Stimulated activated CD8-positive, alpha-beta memory T cell treated with anti-CD3 and anti-CD28 coated beads, Interleukin-4, amount 100 ng/mL, for 24 hours (primary cell): ENCODE results near the gene SHC2.
"Not testable (repeated sequence)": the region's sequence is repeated elsewhere in the genome, so short reads cannot be mapped to it uniquely, and the experiment has no call there.

Source experiments
- DNase-seq: peaks from one replicate; pipeline ENCODE4 v3.0.0-alpha.2; 2020; ENCODE audit warnings: low read depth

Gene SHC2

DNA sequence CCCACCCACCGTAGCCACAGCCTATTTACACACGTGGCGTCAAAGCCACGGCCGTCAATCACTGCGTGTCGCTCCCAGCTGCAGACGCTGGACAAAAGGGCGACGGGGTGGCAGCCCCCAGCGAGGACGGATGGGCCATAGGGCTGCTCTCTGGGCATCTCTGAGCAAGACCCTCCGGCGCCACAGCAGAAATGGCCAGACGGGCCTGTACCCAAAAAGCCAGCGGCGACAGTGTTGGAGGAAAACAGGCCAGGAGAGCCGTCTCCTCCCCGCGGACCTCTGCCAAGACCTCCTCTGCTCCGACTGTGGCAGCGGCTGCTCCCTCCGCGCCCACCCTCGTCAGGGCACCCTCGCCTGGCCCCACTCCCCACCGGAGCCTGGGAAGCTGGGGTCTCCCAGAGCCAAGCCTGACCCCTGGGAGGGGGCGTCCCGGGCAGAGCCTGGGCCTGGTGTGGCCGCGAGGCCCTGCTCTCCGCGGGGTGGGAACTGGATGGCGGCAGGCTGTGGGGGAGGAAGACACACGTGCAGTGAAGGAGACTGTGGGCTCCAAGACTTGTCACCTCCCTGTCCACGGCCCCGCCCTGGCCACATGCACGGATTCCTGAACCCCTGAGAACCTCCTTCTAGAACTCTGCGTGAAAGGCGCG is 54.6 kb downstream of the SHC2 start:
- DNase-seq, result no peak

DNA sequence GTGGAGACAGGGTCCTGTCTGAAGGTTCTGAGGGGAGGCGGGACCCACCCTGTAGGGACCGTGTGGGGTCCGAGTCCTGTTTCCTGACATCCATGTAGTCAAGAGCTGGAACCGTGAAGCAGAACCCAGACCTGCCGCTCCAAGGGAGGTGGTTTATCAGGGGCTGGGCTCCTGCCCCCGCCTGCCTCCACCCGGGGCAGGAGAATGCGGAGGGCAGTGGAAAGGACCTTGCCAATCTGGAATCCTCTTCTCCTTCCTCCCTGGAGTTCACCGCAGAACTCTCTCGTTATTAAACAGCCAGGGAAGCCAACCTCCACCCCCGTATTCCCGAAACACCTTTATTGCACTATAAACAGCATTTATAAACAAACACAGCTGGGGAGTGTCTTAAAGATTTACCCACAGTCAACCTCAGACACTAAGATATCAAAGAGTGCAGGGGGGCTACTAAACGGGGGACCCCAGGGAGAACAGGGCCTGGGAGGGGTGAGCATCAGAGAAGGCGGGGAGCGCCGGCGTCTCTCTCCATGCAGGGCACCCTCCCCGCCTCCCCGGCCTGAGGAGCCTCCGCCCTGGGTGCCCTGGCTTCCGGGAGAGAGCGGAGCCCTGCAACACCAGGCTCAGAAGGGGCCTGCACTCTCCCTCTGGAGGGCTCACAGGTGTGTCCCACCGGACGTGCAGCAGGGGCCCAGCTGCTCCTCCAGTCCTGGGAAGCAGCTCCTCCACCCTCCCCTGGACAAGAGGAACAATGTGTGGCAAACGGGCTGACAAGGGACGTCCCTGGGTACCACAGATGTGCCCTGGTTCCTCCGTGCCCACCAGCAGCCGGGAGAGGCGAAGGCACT is 55.5 kb downstream of the SHC2 start:
- DNase-seq, result no peak

DNA sequence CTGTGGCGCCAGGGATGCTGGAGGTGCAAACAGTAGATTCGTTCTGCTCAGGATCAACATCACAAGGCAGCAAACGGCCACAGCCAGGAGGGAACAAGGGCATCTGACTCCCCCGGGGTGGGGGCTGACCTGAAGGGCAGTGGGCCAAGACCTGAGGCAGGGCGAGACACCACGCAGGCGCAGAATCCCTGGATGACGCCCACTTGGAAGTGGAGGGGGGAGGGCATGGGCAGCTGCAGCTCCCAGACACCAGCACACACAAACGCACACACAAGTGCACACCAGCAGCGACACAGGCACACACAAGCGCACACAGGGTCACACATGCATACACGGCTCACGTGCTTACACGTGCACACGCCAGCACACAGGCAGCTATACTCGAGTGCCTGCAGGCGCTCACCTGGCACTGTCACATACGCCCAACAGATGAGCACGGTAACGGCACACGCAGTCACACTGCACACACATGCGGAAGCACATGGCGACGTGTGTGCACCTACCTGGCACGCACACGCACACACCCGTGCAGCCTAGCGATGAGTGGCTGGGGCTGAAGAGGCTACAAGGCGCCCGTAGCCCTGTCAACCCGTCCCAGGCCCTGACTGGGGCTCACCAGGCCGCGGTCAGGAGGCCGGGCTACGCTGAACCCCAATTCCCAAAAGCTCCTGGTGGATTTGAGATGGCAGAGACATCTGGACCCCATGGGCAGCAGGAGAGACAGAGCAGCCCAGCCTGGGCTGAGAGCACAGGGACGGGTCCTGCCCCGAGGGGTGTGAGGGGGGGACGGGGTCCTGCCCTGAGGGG is 57.4 kb downstream of the SHC2 start:
- no peak for DNase-seq

GRCh38 chr19:402786-403185 is 58.0 kb downstream of the SHC2 start:
- DNase-seq, result no peak

GRCh38 chr19:401866-402511 is 58.8 kb downstream of the SHC2 start:
- DNase-seq, result no peak

- no peak for DNase-seq
Observed at GRCh38 chr19:400976-401865, 59.6 kb downstream of the SHC2 start.

DNA sequence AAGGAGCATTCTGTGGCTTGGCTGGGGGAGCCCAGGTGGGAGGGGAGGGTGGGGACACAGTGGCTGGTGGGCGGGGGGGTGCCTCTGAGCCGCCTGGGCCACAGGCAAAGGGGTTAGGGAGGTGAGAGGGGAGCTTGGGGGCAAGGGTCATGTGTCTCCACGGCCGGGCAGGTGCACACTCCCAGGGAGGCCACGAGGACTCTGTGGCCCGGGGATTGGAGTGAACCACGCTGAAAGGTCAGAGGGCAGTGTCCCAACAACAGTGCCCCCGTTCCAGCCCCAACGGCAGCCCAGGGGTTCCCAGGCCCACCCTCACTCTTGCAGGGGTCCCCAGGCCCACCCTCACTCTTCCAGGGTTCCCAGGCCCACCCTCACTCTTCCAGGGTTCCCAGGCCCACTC is 61.5 kb downstream of the SHC2 start:
- no peak for DNase-seq

DNA sequence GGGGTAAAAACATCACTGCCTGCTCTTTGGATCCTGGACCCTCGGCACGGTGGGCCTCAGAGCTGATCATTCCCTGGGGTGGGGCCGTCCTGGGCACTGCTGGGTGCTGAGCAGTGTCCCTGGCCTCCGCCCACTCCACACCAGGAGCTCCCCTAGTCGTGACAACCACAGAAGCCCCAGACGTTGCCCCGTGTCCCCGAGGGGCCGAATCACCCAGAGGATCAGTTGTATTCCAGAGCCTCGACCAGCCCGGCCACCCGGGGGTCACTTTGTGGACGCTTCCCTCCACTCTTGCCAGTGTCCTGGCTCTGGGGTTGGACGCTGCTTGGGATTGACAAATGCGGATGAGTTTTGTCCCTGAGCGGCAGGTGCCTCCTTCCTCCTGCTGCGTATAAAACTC is 62.1 kb downstream of the SHC2 start:
- no peak for DNase-seq

- DNase-seq, result no peak
Observed at GRCh38 chr19:397941-398706, 62.7 kb downstream of the SHC2 start.

DNA sequence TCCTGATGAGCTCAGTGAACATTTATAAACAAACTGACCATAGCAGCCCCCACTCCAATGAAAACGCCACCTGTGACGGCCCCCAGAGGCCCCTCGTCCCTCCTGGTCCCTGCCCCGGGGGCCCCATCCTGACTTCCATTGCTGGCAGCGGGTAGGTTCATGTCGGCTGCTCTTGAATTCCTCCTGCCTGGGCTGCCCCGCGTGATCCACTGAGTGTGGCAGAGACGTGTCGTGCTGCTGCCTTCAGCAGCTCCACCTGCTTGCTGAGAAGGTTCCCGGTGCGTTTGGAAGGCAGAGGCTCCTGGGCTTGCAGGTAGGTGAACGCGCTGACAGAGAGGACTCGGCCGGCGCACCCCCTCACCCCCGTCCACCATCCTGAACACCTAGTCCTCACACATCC is 63.5 kb downstream of the SHC2 start:
- no peak for DNase-seq

DNA sequence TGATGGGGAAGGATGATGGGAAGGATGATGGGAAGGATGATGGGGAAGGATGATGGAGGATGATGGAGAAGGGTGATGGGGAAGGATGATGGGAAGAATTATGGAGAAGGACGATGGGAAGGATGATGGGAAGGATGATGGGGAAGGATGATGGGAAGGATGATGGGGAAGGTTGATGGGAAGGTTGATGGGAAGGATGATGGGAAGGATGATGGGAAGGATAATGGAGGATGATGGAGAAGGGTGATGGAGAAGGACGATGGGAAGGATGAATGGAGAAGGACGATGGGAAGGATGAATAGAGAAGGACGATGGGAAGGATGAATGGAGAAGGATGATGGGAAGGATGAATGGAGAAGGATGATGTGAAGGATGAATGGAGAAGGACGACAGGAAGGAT is 65.4 kb downstream of the SHC2 start:
- DNase-seq, result no peak

- not testable (repeated sequence) for DNase-seq
Observed at GRCh38 chr19:394857-395256, 66.0 kb downstream of the SHC2 start.

DNA sequence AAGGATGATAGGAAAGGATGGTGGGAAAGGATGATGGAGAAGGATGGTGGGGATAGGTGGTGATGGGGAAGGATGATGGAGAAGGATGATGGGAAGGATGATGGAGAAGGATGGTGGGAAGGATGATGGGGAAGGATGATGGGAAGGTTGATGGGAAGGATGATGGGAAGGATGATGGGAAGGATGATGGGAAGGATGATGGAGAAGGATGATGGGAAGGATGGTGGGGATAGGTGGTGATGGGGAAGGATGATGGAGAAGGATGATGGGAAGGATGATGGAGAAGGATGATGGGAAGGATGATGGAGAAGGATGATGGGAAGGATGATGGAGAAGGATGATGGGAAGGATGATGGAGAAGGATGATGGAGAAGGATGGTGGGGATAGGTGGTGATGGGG is 67.3 kb downstream of the SHC2 start:
- not testable (repeated sequence) for DNase-seq

GRCh38 chr19:392375-392970 is 68.4 kb downstream of the SHC2 start:
- no peak for DNase-seq

- DNase-seq, result no peak
Observed at GRCh38 chr19:391726-392374, 69.0 kb downstream of the SHC2 start.

DNA sequence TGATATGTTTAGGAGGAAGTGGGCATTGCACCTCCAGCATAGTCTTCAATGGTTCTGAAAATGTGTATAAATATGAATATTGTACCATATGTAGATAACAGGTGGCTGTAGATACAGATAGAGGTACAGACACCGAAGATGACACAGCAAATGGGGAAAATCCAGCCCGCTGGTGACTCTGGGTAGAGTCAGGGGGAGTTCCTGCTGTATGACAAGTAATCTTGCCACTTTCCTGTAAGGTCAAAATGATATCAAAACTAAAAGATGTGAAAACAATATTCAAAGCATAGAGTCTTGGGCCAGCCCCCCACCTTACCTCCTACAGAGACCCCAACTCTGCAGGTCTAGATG is 69.7 kb downstream of the SHC2 start:
- DNase-seq, result no peak

DNA sequence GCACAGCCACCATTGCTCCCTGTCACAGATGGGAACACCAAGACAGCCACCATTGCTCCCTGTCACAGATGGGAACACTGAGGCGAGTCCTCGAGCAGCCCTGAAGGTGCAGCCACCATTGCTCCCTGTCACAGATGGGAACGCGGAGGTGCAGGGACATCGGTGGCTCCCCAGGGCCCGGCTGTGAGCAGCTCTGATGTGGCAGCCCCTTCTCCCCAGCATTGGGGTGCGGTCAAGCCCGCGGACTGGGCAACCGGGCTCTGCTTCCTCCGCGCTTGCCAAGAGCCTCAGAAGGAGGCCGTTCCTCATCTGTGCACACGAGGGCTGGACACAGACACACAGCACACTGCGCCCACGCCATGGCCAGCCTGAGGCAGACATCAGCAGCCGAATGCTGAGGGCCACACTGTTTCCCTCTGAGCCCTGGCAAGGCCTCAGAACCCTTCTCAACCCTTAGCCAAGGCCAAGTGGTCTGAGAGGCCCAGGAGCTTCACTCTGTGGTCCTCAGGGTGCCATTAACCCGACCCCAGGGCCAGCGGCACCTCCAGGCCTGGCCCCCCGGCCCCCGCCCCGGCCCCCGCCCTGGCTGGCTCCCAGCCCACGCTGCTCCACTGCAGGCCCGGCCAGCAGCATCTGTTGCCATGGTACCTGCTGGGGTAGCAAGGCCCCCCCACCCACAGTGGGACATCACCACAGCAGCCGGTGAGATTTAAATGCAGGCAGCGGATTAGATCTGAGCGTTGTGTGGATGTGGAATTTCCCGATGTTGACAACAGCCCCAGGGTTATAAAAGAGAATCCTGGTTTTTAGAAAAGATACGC is 70.2 kb downstream of the SHC2 start:
- no peak for DNase-seq

GRCh38 chr19:389935-390289 is 70.9 kb downstream of the SHC2 start:
- DNase-seq, result no peak
